Stimulated activated CD4-positive, alpha-beta T cell treated with anti-CD3 and anti-CD28 coated beads, TNF-alpha, amount 100 ng/mL, for 24 hours (primary cell): Measurements from ENCODE around the gene TBATA.
A peak's percentile ranks its signal among the peaks of the same experiment; 100 is the strongest.

Source experiments
- DNase-seq, 3 experiments: peaks; one replicate each; pipeline ENCODE4 v3.0.0-alpha.2; 2020; ENCODE audit warnings: low read depth in 3 of 3

TBATA gene

DNA sequence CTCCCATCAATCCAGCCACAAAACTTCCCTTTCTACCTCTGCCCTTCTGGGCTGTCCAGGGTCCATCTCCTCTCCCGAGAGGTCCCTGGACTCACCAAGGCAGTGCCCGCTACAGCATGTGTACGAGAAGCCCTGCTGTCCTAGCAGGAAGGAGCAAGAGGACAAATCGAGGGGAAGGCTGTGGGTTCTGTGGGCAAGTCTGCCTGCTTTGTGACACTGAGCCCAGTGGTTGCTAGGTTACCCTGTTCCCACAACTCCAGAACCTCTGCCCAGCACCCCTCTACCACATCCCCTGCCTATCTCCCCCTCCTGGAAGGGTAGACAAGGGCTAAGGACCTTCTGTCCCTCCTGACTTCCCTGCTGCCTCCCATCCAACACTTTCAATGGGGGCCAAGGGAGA is at the start of gene TBATA:
Gene TBATA, minus strand, starts transcription at position 188 of the 400 bp plus-strand sequence. CDS start 1,998 bp downstream, outside the sequence.
- DNase-seq: no peak

DNA sequence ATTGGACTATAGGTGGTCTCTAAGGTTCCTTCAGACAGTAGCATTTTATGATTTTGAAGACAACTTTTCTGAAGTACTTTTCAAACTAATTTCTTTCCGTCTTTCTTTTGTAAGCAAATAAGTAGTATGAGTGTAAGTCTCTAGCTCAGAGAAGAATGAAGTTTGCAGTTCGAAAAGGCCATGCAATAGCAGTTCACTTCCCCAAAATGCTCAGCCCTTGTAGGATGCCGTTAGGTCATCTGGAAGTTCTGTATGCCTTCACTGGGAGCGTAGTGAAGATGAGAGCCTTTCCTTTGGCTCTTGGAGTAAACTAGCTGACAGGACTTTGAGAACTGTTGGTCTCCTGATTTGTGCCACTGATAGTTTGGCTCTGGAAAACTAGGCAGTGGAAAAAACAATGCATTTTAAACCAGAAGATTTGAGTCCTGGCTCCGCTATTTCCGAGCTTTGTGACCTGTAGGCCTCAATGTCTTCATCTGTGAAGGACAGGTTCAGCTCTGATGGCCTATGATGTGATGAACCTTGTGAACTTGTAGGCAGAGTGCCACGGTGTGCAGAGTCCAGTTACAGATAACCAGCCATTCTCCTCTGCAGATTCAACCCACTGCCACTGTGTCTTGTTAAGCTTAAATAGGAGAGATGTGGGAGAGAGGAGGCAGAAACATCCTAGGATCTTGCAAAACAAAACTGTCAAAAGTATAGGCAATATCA is 49.4 kb upstream of the TBATA start:
- DNase-seq: no peak

- no peak for DNase-seq
Measured at GRCh38 chr10:70834021-70834420, 48.8 kb upstream of the TBATA start.

- no peak for DNase-seq
Measured at GRCh38 chr10:70833601-70834000, 48.4 kb upstream of the TBATA start.

- no peak for DNase-seq
Measured at GRCh38 chr10:70832852-70833528, 47.8 kb upstream of the TBATA start.

DNA sequence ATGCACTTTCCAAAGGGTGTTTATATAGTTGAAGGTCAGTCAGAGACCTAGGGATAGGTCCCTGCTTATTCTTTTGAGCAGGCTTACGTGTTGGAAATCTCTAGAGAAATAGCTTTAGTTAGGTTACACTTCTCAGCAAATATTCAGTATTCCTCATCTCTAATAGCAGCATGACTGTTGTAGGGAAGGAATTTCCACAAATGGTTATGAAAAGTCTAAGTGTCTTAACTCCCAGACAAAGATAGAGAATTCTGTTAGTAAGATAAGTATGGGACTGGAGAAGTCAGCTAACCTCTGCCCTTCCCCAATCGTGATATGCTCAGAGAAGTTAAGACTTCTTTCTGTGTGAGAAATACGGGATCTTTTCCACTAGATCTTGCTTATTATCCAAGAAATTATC is 47.0 kb upstream of the TBATA start:
- no peak for DNase-seq

DNA sequence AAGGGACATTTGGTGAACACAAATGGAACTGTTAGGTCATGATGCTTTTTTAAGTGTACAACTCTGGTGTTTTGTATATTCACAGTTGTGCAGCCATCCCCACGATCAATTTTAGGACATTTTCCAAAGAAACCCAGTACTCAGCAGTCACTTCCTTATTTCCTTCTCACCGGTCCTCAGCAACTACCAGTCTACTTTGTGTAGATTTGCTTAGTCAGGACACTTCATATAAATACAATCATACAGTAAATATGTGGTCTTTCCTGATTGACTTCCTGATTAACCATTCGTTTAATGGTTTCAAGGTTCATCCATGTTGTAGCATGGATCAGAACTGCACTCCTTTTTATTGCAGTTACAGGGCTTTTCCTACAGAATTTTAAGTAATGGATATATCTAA is 45.0 kb upstream of the TBATA start:
- DNase-seq: no peak

- DNase-seq: no peak
Measured at GRCh38 chr10:70829543-70829942, 44.4 kb upstream of the TBATA start.

GRCh38 chr10:70828923-70829322 is 43.7 kb upstream of the TBATA start:
- DNase-seq: no peak

GRCh38 chr10:70827086-70827757 is 42.0 kb upstream of the TBATA start:
- DNase-seq: no peak

- no peak for DNase-seq
Measured at GRCh38 chr10:70822076-70822820, 37.1 kb upstream of the TBATA start.

DNA sequence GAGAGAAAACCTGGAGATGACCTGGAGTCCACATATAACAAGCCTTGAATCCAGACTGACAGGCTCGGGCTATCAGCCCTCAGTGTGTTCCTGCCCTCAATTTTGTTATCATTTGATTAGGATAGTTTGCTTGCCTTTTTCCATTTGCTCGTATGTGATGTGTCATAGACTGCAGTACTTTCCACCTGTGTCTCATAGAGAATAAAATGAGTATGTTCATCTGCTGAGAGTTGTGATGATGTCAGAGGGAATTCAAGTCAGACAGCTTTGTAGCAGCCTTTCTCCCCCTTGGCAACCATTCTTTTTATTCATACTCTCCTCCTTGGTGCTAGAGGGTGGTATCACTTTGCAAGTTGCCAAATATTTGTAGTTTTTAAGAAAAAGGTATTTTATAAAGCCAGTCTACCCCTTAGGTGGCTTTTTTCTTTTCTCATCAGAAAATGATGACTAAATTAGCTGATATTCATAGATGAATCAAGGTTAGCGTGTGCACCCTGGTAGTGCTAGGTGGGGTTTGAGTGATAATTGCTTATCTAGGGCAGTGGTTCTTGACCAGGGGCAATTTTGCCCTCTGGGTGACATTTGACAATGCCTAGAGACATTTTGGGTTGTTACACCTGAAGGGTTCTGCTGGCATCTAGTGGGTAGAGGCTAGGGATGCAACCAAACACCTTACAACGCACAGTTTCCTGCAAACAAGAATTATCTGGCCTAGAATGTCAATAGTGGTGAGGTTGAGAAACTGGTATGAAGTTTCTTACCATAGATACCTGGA is 36.0 kb upstream of the TBATA start:
- no peak for DNase-seq

DNA sequence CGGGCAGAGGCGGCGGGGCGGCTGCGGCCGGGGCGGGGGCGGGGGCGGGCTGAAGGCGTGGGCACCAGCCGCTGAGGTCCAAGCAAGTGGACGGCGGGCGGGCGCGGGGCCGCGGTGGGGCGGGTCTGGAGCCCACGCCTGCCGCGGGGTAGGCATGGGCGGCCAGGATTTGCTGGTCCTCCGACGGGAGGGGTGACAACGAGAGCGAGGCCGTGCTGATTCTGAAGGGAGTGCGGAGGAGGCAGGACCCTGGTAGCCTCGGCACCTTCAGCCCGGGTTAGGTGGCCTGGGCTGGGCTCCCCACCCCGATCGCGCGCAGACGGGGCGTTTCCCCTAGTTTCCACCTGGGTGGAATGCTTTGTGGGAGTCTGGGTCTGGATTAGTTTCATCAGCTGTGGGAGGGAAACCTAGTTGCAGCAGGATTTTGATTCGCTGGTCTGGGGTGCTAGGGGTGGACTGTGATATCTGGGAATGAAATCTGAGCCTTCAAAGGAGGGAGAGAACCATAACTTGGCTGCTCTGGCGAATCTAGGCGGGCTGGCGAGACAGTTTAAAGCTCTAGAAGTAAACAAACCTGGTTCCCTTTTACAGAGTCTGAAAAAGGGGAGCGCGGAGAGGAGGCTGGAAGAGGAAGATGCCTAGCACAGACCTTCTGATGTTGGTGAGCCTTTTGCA is 31.2 kb upstream of the TBATA start:
- DNase-seq: peak in 1 of 3 experiments; percentile 34

DNA sequence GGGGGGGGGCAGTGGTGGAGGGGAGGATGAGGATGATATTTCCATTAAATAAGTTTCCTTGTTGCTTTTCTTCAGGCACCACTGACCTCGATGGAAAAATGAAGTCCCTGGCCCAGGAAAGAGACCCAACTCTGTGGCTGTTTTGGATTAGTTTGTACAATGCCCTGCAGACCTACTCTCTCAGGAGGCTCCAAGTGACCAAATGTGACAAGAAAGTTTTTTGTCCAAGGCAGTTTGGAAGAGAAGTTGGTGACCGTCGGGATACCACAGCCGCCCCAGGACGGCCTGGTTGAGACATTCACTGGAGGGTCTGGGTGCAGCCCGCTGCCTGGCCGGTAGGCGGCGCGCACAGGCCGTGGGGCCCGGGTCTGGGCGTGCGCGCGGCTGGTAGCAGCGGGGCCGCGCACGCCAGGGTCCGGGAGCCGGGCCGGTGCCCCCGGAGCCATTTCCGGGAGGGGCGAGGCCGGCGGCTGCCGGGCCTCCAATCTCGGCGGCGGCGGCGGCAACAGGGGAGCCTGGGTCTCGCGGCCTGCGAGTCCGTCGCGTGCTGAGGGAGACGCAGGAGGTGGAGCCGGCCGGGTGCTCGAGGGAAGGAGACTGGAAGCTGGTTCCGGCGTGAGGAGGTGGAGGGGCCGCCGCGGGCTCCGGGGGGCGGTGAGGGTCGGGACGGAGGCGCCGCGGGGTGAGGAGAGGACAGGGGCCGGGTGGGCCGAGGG is 30.5 kb upstream of the TBATA start, which contains the start of gene SGPL1:
Gene SGPL1, plus strand, starts transcription at position 445 of the 716 bp plus-strand sequence. CDS start 906 bp downstream, outside the sequence.
- DNase-seq: peak; percentile 75 to 85 (median 78)

DNA sequence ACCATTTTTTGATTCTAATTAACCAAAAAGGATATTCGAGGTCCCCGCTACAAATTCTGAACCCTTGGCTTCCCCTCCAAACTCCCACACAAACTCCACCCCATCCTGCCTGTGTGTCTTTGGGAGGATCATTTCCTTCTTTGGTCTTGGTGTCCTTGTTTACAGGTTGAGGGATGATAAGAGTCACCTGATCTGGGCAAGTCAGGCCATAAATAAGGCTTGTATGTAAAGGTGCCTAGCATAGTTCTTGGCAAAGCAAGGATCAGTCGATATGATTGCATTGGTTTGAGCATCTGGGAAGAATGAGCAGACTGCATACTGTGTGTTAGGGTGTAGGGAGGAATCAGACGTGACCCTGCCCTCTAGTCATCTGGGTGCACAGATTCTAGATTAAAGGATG is 28.9 kb upstream of the TBATA start:
- no peak for DNase-seq

- no peak for DNase-seq
Measured at GRCh38 chr10:70812814-70813213, 27.6 kb upstream of the TBATA start.

DNA sequence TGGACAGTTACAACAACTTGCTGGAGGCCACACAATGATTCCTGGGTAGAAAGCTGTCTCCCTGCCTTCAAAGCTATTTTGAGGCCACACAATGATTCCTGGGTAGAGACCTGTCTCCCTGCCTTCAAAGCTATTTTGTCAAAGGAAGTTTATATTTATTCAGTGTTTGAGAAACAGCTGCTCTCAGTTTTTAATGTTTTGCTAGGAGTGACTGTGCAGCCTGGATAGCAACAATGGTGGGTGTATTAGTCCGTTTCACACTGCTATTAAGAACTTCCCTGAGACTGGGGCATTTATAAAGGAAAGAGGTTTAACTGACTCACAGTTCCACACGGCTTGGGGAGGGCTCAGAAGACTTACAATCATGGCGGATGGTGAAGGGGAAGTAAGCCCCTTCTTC is 26.7 kb upstream of the TBATA start:
- DNase-seq: no peak

DNA sequence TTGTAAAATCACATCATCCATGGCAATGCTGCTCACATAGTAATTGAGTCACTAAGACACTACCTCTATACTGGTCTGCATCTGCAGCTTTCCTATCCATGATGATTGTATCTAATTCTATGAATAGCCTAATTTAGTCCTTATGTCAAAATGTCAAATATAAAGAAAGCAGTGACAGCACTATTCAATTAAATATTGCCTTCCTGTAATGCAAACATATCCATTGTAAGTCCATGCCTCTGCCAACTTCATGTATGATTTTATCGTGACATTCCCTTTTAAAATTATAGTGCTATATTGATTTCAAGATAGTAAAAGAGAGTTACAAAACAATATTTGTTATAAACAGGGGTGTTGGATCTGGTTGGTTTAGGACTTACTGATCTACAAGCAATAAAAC is 25.8 kb upstream of the TBATA start:
- DNase-seq: no peak

GRCh38 chr10:70809726-70810125 is 24.5 kb upstream of the TBATA start:
- no peak for DNase-seq

DNA sequence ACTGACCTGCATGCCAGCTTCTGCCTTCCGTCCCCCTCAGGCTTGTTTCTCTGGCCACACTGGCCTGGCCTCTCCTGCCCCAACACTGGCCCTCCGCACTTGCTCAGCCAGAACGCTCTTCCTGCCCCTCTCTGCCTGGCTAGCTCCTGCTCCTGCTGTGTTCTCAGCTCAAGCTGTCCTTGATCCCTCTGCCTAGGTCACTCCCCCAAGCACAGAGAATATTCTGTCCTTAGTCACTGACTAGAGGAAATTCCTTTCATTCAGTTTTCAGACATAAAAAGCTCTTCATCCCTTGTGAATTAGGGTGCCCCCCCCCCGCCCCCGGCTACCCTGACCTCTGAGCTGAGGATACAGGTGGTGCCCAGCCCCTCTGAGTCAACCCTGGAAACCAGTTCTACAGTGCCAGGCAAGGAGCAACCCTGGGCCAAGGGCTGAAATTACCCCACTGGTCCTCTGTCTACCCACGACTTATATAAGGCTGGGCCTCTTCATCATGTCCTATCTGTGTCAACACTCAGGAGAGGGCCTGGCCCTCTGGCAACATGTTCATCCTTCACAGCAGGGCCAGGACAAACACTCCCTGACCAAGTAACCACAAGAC is 23.9 kb upstream of the TBATA start:
- DNase-seq: no peak
